Activated CD4-positive, alpha-beta T cell treated with anti-CD3 and anti-CD28 coated beads, Interleukin-2, amount 50 U/mL, for 4 hours (primary cell): Measurements from ENCODE around the gene MCM8.
"Not testable (repeated sequence)": the region's sequence is repeated elsewhere in the genome, so short reads cannot be mapped to it uniquely, and the experiment has no call there.

ENCODE experiments used
- DNase-seq, 2 experiments: peaks; one replicate each; pipeline ENCODE4 v3.0.0-alpha.2; 2020

Gene MCM8

DNA sequence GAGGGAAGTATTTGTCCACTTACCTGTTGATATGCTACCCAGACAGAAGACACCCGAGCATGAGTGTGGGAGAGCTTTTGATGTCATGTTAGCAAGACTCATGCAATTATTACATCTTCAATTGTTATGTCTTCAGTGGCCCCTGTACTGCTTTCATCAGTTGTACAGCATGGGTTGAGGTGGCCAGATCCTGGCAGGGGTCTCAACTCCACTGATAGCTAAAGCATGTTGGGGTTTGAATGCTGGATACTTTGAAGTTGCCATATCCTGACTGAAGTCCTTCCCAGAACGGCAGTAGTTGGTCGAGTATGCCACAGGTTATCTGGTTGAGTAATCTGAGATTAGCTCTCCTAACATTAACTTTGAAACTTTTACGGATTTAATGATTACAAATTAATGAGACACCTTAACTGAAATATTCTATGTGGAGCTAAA lies 56.7 kb downstream of the MCM8 start:
- DNase-seq: no peak

DNA sequence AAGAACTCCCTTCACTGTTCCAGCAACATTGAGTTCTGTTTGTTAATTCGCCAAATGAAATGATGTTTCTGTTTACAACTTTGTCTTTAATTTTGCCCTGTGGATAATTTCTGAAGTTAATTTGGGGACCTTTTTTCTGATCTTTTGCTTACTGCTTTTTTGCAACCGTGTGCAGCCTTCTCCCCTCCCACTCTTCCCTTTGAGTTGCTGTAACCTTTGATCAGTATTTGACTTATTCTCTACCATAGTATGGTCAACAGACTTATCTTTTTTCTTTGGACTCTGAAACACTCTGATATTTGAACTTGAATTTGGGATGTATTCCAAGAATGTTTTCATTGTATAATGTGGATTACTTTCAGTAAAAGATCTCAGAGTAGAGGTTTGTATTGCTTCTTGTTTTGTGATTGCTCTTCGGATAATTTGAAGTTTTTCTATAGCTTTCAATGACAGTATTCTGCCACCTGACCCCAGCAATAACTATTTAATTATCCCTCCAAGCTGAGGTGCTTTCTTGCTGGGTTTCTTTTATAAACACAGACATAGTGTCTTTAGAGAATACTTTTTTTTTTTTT lies 57.2 kb downstream of the MCM8 start:
- no peak for DNase-seq

- DNase-seq: no peak
Measured at GRCh38 chr20:6008254-6008653, 57.8 kb downstream of the MCM8 start.

DNA sequence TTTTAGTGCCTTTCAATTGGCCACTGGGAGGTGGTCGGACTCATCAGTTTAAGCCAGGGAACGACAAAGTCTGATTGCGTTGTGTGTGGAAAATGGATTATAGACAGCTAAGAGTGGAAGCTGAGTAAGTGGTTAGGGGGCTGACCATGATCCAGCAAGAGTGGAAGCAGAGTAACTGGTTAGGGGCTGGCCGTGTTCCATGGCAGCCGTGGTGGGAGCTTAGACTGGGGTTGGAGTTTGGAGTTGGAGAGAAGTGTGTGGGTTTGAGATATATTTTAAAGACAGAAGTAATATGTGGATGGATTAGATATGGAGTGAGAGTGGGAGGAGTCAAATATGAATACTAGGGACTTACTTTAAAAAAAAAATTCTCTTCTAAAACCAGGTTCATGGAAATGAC lies 61.7 kb downstream of the MCM8 start:
- no peak for DNase-seq

- no peak for DNase-seq
Measured at GRCh38 chr20:6014017-6014416, 63.6 kb downstream of the MCM8 start.

GRCh38 chr20:6014957-6015356 lies 64.5 kb downstream of the MCM8 start:
- DNase-seq: no peak

DNA sequence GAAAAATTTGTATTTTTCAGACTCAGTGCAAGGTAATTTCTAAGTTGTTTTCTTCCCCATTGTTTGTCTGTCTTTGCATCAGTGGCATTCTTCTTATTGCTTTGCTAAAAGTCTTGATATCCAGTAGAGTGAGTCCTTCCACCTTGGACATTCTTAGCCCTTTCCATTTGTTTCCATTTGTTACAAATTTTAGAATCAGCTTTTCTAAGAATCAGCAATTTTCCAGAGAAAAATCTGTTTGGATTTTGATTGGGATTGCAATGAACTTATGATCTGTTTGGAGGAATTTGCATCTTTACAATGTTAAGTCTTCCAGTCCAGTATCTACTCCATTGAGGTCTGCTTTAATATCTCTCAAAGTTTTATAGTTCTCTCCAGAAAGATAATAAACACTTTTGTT lies 67.0 kb downstream of the MCM8 start:
- no peak for DNase-seq

GRCh38 chr20:6017880-6018279 lies 67.4 kb downstream of the MCM8 start:
- DNase-seq: no peak

- DNase-seq: no peak
Measured at GRCh38 chr20:6024768-6025167, 74.3 kb downstream of the MCM8 start.

GRCh38 chr20:6026051-6026450 lies 75.6 kb downstream of the MCM8 start:
- no peak for DNase-seq

DNA sequence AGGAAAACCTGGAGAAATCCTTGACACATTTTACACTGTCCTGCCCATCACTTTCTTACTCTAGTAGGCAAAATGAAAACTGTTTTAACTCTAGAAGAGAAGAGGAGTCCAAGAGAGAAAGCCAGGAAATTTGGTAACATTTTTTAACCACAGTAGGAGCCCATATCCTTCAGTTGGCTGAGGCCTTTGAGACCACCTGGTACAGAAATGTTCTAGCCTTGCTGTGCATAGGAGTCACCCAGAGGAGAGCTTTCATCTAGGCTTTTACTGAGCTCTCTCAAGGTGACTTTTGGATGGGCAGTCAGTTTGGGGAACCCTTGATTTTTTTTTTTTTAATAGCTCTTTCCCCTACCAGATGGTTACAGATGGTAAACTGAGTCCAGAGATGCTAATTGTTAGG lies 78.4 kb downstream of the MCM8 start:
- no peak for DNase-seq

DNA sequence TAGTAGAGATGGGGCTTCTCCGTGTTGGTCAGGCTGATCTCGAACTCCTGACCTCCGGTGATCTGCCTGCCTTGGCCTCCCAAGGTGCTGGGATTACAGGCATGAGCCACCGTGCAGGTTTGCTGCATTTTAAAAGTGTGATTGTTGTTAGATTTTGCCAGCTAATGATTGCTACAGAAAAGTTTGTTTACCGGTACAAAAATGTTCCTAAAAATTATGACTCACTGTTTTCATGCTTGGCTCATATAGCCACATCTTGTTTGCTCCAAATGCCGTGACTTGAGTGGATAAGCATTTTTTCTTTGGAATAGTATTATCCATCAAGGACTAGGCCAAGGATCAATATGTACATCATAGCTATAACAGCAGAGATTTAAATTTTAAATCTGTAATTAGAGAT lies 79.1 kb downstream of the MCM8 start:
- no peak for DNase-seq

- no peak for DNase-seq
Measured at GRCh38 chr20:6030453-6031080, 80.1 kb downstream of the MCM8 start.

DNA sequence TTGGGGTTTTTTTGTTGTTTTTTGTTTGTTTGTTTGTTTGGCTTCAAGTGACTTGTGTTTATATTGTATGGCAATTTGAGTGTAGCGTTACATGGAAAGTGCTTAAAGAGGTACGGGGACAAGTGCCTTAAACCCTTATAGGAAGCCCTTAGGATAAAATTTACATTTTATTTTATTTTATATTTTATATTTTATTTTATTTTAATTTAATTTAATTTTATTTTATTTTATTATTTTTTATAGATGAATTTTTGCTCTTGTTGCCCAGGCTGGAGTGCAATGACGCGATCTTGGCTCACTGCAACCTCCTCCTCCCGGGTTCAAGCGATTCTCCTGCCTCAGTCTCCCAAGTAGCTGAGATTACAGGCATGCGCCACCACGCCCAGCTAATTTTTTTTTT lies 82.5 kb downstream of the MCM8 start:
- DNase-seq: not testable (repeated sequence)

DNA sequence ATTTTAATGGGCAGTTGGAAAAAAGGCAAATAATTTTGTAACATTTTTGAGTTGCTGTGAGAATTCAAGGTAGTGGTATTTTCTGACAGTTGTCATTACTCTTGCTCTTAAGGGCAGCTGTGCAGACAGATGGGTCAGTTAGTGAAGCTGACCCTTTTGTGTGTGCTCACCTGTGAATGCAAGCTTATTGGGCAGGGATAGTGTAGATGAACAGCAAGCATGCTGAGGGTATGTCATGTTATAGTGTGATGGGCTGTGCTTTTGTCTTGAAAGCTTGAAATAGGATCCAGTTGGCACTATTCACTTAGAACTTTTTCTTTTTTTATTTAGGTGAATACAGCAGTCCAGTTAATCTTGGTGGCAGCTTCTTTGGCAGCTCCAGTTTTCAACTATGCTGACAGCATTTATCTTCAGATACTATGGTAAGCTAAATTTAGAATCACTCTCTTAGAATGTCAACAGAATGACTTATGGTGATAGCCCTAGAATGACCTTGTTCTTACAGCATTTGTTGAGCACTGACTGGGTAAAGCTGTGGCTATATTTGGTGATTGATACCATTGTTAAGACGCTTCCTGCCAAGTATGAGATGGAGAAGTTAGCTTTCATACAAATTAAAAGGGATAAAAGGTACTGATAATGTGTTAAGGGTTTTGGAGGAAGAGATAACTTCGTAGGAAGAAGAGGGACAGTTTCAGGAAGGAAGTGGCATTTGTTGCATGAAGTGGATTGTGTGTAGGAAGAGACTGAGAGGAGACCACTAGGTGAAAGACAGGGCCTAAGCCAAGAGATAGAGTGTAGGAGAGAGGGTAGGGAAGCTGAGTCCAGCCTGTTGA lies 83.9 kb downstream of the MCM8 start:
- DNase-seq: no peak

GRCh38 chr20:6036213-6036612 lies 85.8 kb downstream of the MCM8 start:
- DNase-seq: no peak

DNA sequence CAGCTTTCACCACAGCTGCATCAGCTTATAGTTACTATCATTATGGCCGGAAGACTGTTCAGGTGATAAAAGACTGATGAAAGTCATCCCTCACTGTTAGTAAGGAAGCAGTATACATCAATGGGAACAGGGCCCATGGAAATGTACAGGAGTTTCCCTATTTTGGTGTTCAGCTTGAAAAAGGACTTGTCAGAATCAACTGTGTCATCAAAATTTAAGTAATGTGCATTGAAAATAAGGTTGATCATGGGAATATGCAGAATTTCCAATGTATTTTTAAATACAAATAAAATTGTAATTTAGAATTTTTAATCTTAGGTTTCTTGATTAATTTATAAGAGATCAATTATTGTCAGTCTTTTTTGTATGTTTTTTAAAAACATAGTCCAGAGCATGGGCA lies 86.6 kb downstream of the MCM8 start:
- DNase-seq: no peak

- DNase-seq: no peak
Measured at GRCh38 chr20:6038256-6038655, 87.8 kb downstream of the MCM8 start.

- no peak for DNase-seq
Measured at GRCh38 chr20:6039766-6040165, 89.3 kb downstream of the MCM8 start.

GRCh38 chr20:6040540-6040939 lies 90.1 kb downstream of the MCM8 start:
- DNase-seq: no peak

- DNase-seq: no peak
Measured at GRCh38 chr20:6040958-6041807, 90.7 kb downstream of the MCM8 start.

- DNase-seq: no peak
Measured at GRCh38 chr20:6041808-6042265, 91.4 kb downstream of the MCM8 start.

DNA sequence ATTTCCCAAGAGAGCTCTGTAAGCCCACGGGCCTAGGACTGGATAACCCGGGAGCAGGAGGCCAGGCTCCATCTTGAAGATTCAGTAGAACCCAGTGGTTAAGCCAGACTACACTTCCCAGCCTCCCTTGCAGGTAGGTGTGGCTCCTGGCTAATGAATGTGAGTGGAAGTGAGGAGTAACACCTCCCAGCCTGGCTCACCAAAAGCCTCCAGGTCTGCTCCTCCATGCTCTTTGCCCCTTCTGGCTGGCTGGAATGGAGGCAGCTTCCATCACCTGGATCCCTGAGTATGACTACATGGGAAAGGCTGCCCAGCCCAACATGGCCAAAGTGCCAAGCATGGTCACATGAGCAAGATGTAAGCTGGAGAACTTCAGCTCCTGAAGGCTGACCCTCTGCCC lies 93.7 kb downstream of the MCM8 start:
- DNase-seq: no peak
